Fibroblast of lung (primary cell): Measurements from ENCODE around the gene DDX31.

Source experiments
- EZH2 ChIP-seq: IDR thresholded peaks from 2 replicates; pipeline ENCODE4 v1.5.1; 2012; ENCODE audit warnings: low read length, control low read depth, mild to moderate bottlenecking; ENCODE audit errors: missing control alignments
- TF ChIP-seq, protein P1 (sequence below), 2 donors: IDR thresholded peaks in 1 of 2; conservative IDR thresholded peaks in 1 of 2; 1 replicate in 1 of 2; 2 replicates in 1 of 2; pipeline ENCODE4 v1.5.1; 2011 to 2012; ENCODE audit warnings: low read length in 2 of 2, control low read depth in 1 of 2, inconsistent platforms in 1 of 2, low read depth in 1 of 2, mild to moderate bottlenecking in 1 of 2

DNA sequence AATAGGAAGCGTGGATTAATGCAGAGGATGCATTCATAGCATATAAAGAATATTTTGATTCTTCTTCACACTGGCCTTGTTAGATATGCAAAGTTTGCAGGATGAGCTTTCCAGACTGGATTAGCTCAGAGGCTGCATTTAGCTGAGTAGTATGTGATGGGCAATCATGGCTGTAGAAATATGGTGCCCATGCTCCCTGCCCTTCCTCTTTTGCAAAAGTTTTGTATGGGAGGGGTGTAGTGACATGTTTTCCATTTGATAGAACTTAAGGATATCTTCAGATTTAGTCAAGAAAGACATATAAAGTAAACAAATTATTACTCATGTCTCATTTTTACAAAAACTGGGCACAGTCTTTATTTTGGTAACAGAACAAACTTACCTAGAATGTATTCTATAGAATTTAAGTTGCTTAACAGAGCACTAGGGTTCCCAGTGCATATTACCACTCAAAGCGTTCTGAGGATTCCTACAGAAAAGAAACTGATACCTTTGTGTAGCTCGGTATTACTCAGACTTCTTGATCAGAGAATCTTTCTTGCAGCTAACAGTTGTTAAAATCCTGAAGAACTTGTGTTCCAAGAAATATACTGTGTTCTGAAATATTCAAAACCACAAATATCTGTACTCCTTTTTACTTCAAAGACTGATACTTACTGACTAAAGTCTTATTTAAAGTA is 10.3 kb upstream of the DDX31 start:
- TF ChIP-seq, protein P1, sequence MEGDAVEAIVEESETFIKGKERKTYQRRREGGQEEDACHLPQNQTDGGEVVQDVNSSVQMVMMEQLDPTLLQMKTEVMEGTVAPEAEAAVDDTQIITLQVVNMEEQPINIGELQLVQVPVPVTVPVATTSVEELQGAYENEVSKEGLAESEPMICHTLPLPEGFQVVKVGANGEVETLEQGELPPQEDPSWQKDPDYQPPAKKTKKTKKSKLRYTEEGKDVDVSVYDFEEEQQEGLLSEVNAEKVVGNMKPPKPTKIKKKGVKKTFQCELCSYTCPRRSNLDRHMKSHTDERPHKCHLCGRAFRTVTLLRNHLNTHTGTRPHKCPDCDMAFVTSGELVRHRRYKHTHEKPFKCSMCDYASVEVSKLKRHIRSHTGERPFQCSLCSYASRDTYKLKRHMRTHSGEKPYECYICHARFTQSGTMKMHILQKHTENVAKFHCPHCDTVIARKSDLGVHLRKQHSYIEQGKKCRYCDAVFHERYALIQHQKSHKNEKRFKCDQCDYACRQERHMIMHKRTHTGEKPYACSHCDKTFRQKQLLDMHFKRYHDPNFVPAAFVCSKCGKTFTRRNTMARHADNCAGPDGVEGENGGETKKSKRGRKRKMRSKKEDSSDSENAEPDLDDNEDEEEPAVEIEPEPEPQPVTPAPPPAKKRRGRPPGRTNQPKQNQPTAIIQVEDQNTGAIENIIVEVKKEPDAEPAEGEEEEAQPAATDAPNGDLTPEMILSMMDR (conservative IDR thresholded peaks at IDR 0.05 in 1 of 2, IDR thresholded peaks at IDR 0.05 in 1 of 2; ENCODE audit: low read depth in 1 of 2, low read length in 2 of 2) = no peak
- TF ChIP-seq EZH2 = no peak
